Cardiac fibroblast (primary cell): Measurements from ENCODE around the gene ARHGAP40.

Source experiments
- DNase-seq, 2 donors: peaks; one replicate each; pipeline versions ENCODE4 v3.0.0 to v3.0.0-alpha.2; 2010; ENCODE audit warnings: low read depth in 2 of 2
- H3K4me3 ChIP-seq, 2 donors: replicated peaks in 1 of 2; 1 replicate in 1 of 2; 2 replicates in 1 of 2; pipeline ENCODE4 v1.5.1; 2011; ENCODE audit warnings: low read depth in 2 of 2, low read length in 2 of 2, mild to moderate bottlenecking in 2 of 2, moderate library complexity in 1 of 2
- CTCF ChIP-seq: IDR thresholded peaks from one replicate; pipeline ENCODE4 v1.5.1; 2011; ENCODE audit warnings: low read depth, mild to moderate bottlenecking, low read length, inconsistent platforms

Gene ARHGAP40

GRCh38 chr20:38674092-38674764 is 72.6 kb downstream of the ARHGAP40 start:
- peak; percentile 48 to 62 for DNase-seq
- no peak for TF ChIP-seq CTCF
- peak overlapping the region; percentile 59 to 66 for H3K4me3 ChIP-seq

GRCh38 chr20:38674765-38675133 is 73.1 kb downstream of the ARHGAP40 start:
- no peak for TF ChIP-seq CTCF
- peak overlapping the region; percentile 23 to 34 for H3K4me3 ChIP-seq
- no peak for DNase-seq

- TF ChIP-seq CTCF = no peak
- DNase-seq = no peak
- no peak overlapping the region for H3K4me3 ChIP-seq
Observed at GRCh38 chr20:38676576-38676975, 75.0 kb downstream of the ARHGAP40 start.

- no peak overlapping the region for H3K4me3 ChIP-seq
- DNase-seq = peak; percentile 38 to 41
- no peak for TF ChIP-seq CTCF
Observed at GRCh38 chr20:38680500-38681306, 79.1 kb downstream of the ARHGAP40 start.

- no peak overlapping the region for H3K4me3 ChIP-seq
- TF ChIP-seq CTCF = no peak
- no peak for DNase-seq
Observed at GRCh38 chr20:38685271-38685670, 83.7 kb downstream of the ARHGAP40 start.

- no peak for TF ChIP-seq CTCF
- DNase-seq = peak; percentile 49
- H3K4me3 ChIP-seq = no peak overlapping the region
Observed at GRCh38 chr20:38685853-38686473, 84.4 kb downstream of the ARHGAP40 start.
